SKM-1 (cell line): ENCODE measurements around the gene TSSK6.
A peak's percentile ranks its signal among the peaks of the same experiment; 100 is the strongest.

Experiments used
- DNase-seq: peaks from one replicate; lab custom pipeline; 2025; ENCODE audit not compliant: unreplicated experiment; lab: John Stamatoyannopoulos, UW

Gene TSSK6

DNA sequence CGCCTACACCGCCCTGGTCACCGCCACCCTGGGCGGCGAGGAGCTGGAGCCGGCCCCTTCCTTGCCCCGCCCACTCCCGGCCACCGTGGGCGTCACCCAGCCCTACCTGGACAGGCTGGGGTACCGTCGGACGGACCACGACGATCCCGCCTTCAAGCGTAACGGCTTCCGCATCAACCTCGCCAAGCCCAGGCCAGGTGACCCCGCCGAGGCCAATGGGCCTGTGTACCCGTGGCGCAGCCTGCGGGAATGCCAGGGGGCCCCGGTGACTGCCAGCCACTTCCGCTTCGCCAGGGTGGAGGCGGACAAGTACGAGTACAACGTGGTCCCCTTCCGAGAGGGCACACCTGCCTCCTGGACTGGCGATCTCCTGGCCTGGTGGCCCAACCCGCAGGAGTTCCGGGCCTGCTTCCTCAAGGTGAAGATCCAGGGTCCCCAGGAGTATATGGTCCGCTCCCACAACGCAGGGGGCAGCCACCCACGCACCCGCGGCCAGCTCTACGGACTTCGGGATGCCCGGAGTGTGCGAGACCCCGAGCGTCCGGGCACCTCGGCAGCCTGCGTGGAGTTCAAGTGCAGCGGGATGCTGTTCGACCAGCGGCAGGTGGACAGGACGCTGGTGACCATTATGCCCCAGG, 29.7 kb upstream of the TSSK6 start:
- no peak for DNase-seq

DNA sequence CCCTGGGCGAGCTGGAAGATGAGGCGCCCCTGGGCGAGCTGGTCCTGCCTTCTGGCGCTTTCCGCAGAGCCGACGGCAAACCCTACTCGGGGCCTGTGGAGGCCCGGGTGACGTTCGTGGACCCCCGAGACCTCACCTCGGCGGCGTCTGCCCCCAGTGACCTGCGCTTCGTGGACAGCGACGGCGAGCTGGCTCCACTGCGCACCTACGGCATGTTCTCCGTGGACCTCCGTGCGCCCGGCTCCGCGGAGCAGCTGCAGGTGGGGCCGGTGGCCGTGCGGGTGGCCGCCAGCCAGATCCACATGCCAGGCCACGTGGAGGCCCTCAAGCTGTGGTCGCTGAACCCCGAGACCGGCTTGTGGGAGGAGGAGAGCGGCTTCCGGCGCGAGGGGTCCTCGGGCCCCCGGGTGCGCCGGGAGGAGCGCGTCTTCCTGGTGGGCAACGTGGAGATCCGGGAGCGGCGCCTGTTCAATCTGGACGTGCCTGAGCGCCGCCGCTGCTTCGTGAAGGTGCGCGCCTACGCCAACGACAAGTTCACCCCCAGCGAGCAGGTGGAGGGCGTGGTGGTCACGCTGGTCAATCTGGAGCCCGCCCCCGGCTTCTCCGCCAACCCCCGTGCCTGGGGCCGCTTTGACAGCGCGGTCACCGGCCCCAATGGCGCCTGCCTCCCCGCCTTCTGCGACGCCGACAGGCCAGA, 29.1 kb upstream of the TSSK6 start:
- no peak for DNase-seq

DNA sequence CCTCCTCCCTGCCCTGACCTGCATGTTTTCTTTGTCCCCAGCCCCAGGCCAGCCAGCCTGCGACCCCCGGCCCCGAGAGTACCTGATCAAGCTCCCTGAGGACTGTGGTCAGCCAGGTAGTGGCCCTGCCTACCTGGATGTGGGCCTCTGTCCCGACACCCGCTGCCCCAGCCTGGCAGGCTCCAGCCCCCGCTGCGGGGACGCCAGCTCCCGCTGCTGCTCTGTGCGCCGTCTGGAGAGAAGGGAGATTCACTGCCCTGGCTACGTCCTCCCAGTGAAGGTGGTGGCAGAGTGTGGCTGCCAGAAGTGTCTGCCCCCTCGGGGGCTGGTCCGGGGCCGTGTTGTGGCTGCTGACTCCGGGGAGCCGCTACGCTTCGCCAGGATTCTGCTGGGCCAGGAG, 28.3 kb upstream of the TSSK6 start:
- DNase-seq, result no peak

- no peak for DNase-seq
These were observed 27.8 kb upstream of the TSSK6 start for GRCh38 chr19:19543101-19543500.

DNA sequence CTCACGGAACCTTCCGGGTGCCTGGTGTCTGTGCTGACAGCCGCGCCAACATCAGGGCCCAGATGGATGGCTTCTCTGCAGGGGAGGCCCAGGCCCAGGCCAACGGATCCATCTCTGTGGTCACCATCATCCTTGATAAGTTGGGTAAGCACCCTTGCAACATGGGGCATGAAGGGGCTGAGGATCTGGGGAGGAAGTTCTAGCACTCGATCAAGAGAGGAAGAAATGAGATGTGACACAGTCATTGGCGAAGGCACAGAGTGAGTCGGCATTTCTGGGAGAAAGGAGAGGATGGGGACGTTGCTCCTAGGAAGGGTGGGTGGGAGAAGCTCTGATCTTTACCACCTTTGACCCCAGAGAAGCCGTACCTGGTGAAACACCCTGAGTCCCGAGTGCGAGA, 27.2 kb upstream of the TSSK6 start:
- peak; percentile 78 for DNase-seq

GRCh38 chr19:19541616-19542015, 26.3 kb upstream of the TSSK6 start:
- no peak for DNase-seq

GRCh38 chr19:19540715-19541515, 25.6 kb upstream of the TSSK6 start:
- no peak for DNase-seq

DNA sequence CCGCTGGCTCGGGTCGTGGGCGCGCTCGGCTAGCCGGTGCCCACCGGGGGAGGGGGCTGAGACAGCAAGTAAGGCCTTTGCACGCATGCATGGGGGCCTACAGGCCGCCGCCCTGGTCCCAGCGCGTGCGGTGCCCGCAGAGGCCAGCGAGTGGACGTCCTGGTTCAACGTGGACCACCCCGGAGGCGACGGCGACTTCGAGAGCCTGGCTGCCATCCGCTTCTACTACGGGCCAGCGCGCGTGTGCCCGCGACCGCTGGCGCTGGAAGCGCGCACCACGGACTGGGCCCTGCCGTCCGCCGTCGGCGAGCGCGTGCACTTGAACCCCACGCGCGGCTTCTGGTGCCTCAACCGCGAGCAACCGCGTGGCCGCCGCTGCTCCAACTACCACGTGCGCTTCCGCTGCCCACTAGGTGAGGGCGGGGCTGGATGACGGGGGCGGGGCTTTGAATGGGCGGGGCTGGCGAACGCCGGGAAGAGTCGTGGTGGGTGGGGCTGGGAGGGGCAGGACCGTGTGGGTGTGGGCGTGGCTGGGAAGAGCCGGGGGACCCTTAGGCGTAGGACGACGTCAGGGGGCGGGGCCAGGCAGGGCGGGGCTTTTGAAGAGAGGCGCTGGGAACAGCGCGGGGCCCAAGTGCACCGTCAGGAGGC, 24.8 kb upstream of the TSSK6 start:
- no peak for DNase-seq

DNA sequence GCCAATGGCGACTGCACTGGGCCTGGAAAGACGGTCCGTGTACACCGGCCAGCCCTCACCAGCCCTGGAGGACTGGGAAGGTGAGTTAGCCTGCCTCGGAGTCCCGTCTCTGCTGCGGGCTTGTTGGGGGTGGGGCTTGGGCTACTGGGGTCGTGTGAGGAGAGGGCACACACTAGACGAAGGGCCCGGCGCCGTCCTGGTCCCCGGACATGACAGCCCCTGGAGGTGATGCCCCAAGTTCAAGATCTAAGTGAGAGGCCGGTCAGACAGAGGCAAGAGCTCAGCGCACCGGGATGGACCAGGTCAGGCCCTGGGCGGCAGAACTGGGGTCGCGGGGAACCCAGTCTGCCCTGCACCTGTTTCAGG, 24.3 kb upstream of the TSSK6 start:
- DNase-seq, result no peak

DNA sequence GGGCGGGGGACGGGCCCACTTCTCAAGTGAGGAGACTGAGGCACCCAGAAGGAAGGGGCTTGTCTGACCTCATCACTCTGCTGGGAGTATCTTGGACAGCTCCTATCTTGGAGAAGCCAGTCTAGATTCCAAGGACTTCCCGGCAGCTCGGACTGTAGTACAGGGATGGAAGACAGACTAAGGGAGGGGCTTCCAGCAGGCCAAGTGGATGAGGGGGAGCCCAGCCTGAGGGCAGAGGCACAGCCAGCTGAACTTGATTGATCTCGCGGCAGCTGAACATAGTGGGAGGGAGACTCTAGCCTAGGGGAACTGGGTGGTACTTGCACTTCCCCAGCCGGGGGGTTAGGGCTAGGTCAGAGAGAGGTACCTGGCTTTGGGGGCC, 23.4 kb upstream of the TSSK6 start:
- no peak for DNase-seq

GRCh38 chr19:19538061-19538784, 22.9 kb upstream of the TSSK6 start, which contains the start of gene CILP2:
Gene CILP2, plus strand, starts transcription at chr19:19538265. Its CDS starts 85 bp downstream, at chr19:19538350.
- no peak for DNase-seq

GRCh38 chr19:19537075-19538048, 22.0 kb upstream of the TSSK6 start:
- no peak for DNase-seq

DNA sequence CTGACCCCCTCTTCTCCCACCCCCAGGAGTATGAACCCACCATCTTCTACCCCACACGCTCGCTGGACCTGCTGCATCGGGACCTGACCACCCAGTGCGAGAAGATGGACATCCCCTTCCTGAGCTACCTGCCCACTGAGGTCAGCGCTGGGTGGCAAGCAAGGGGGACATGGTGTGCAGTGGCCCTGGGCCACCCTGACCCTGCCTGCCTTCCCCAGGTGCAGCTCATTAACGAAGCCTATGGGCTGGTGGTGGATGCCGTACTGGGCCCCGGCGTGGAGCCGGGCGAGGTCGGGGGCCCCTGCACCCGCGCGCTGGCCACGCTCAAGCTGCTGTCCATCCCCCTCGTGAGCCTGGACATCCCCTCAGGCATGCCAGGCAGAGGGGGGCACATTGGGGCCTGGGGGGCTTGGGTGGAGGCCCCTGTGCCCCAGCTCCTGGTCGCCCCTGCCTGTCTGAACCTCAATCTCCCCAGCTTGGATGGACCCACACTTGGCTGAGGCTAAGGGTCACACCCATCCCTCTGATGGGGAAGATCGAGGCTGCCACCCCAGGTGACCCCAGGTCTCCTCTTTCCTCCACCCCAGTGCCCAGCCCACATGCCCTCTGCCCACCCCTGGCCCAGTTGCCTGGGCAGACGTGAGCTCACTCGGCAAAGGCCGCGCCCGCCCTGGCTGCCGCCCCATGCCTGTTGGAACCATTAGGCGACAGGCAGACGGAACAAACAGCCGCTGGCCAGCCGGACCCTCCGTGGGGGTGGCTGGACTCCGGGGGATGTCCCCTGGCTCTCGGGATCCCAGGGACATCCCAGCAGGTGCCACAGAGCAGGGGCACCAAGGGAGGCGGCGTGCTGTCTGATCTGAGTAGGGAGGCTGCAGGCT, 20.2 kb upstream of the TSSK6 start:
- DNase-seq, result no peak

DNA sequence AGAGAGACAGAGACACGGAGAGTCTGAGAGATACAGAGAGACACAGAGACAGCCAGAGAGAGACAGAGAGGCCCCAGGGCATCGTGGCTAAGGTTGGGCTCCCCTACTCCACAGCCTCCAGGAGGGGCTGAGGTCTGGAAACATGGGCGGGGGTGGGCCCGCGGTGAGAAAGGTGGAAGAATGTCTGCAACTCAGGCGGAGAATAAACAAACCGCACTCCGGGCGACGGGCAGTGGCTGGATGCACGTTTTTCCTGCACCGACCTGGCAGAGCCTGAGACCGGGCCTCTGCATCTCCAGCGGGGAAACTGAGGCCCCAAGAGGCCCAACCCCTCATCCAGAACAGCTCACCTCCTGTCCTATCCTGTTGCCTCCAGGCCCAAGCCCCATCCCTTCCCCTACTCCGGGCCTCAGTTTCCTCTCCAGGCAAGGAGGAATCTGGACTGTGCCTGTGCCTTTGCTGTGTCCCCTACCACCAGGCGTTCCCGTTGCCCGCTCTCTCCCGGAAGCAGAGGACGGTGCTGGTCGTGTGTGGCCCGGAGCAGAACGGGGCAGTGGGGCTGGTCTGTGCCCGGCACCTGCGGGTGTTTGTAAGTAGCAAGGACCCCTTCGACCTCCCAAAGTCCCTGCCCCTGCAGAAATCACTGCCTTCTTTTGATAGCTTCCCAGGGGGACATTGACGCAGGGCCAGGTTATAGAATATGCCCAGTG, 19.4 kb upstream of the TSSK6 start:
- no peak for DNase-seq

DNA sequence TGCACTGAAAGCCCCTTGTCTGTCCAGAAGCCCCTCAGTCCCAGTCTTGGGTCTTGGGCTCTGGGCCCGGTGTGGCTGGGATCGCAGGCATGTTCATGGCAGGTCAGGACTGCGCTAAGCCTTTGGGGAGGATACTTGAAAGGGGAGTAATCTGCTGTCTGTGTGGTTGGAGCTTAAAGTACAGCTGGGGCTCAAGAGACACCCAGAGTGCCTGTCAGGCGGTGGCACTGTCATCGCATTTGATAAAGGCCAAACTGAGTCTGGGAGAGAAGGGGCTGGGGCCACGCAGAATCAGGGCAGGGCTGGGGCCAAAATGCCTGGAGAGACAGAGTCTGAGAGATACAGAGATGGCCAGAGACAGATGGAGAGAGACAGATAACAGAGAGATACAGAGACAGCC, 18.5 kb upstream of the TSSK6 start:
- DNase-seq, result no peak

DNA sequence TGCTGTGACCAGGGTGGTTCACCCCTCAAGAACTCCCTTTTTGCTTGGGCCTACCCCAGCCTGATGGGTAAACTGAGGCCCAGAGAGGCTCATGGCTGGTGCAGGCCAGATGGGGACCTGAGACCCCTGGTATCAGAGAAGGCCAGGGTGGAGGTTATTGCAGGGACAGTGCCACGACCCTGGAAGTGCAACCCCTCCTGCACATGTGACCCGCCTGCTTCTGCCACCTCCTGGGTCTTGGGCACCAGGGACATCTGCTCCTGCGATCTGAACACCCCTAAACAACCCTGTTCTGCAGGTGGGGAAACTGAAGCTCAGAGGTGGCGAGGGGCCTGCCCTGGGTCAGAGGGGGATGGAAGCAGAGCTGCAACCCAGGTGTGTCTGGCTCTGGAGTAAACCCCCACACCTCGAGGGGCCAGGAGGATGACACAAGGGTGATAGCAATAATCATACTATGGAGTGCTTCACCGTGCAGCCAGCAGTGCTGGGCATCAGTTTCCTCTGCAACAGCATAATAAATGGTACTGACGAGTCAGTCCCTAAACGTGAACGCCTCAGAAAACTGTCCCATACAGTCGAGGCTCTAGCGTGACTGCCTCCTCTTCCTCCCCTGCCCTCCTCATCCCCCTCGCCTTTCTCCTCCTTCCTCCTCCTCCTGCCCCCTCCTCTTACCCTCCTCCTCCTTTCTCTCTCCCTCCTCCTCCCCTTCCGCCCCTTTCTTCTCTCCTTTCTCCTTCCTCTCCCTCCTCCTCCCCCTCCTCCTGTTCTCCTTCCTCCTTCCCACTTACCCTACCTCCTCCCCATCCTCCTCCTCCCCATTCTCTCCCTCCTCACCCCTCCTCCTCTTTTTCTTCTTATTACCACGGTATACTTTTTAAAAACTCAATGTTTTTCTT, 17.7 kb upstream of the TSSK6 start:
- no peak for DNase-seq
